HG03066 (cell line): Measurements from ENCODE around the gene LIN54.
A peak's percentile ranks its signal among the peaks of the same experiment; 100 is the strongest.
"Not testable (repeated sequence)": the region's sequence is repeated elsewhere in the genome, so short reads cannot be mapped to it uniquely, and the experiment has no call there.

ENCODE experiments used
- ATAC-seq: cut with Tn5 transposase; IDR thresholded peaks from one replicate; pipeline ENCODE4 v1.9.1; 2021; ENCODE audit warnings: low read depth; ENCODE audit not compliant: unreplicated experiment

Gene LIN54

GRCh38 chr4:82951196-82951595 lies 59.4 kb downstream of the LIN54 start:
- no peak for ATAC-seq

GRCh38 chr4:82948647-82949204 lies 61.9 kb downstream of the LIN54 start:
- ATAC-seq = no peak

- no peak for ATAC-seq
Measured at GRCh38 chr4:82947498-82947897, 63.1 kb downstream of the LIN54 start.

- no peak for ATAC-seq
Measured at GRCh38 chr4:82939414-82939813, 71.2 kb downstream of the LIN54 start.

GRCh38 chr4:82934441-82934840 lies 76.2 kb downstream of the LIN54 start:
- ATAC-seq = no peak

GRCh38 chr4:82930848-82931755 lies 79.5 kb downstream of the LIN54 start:
- ATAC-seq = no peak

- ATAC-seq = no peak
Measured at GRCh38 chr4:82921795-82922194, 88.8 kb downstream of the LIN54 start.

GRCh38 chr4:82919386-82919785 lies 91.2 kb downstream of the LIN54 start:
- ATAC-seq = no peak

GRCh38 chr4:82918091-82918490 lies 92.5 kb downstream of the LIN54 start:
- no peak for ATAC-seq

GRCh38 chr4:82913968-82914367 lies 96.7 kb downstream of the LIN54 start:
- not testable (repeated sequence) for ATAC-seq

GRCh38 chr4:82913305-82913704 lies 97.3 kb downstream of the LIN54 start:
- no peak for ATAC-seq

GRCh38 chr4:82909326-82909725 lies 101.3 kb downstream of the LIN54 start:
- no peak for ATAC-seq

- ATAC-seq = peak; percentile 46
Measured at GRCh38 chr4:82906469-82906868, 104.2 kb downstream of the LIN54 start.

- ATAC-seq = peak; percentile 47
Measured at GRCh38 chr4:82905205-82905604, 105.4 kb downstream of the LIN54 start.

- no peak for ATAC-seq
Measured at GRCh38 chr4:82903737-82904136, 106.9 kb downstream of the LIN54 start.

GRCh38 chr4:82901183-82901718 lies 109.4 kb downstream of the LIN54 start:
- ATAC-seq = no peak

- ATAC-seq = peak; percentile 80
Measured at GRCh38 chr4:82900411-82901182, 110.0 kb downstream of the LIN54 start, which contains the start of gene THAP9. THAP9 (plus strand) TSS chr4:82900735; CDS start chr4:82900803, 68 bp downstream.

- peak; percentile 6 for ATAC-seq
Measured at GRCh38 chr4:82900066-82900410, 110.6 kb downstream of the LIN54 start.

GRCh38 chr4:82899374-82900065 lies 111.1 kb downstream of the LIN54 start:
- no peak for ATAC-seq
